GM04504 (cell line): ENCODE results near the gene LRMDA.

ENCODE experiments used
- DNase-seq: peaks from one replicate; pipeline ENCODE4 v3.0.0-alpha.2; 2012; ENCODE audit warnings: low read depth

LRMDA gene

GRCh38 chr10:76172020-76172419 is 740.6 kb downstream of the LRMDA start:
- DNase-seq, result no peak

GRCh38 chr10:76175533-76176165 is 744.2 kb downstream of the LRMDA start:
- no peak for DNase-seq

DNA sequence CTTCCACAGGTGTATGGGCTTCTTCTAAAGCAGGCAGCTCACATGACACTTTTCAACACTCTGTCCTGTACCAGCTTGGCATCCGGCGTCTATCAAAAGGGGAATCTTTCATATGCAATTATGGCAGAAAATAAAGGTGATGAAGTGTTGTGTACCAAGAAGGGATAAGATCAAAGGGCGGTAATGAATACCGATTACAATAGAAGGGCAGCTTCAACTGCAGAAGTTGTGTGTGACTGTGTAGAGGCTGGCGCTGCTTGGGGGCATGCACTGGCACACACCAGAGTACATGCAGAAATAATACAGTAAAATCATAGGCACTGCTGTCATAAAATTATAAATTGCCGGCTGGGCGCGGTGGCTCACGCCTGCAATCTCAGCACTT is 744.7 kb downstream of the LRMDA start:
- DNase-seq, result no peak

GRCh38 chr10:76177936-76178335 is 746.5 kb downstream of the LRMDA start:
- no peak for DNase-seq

DNA sequence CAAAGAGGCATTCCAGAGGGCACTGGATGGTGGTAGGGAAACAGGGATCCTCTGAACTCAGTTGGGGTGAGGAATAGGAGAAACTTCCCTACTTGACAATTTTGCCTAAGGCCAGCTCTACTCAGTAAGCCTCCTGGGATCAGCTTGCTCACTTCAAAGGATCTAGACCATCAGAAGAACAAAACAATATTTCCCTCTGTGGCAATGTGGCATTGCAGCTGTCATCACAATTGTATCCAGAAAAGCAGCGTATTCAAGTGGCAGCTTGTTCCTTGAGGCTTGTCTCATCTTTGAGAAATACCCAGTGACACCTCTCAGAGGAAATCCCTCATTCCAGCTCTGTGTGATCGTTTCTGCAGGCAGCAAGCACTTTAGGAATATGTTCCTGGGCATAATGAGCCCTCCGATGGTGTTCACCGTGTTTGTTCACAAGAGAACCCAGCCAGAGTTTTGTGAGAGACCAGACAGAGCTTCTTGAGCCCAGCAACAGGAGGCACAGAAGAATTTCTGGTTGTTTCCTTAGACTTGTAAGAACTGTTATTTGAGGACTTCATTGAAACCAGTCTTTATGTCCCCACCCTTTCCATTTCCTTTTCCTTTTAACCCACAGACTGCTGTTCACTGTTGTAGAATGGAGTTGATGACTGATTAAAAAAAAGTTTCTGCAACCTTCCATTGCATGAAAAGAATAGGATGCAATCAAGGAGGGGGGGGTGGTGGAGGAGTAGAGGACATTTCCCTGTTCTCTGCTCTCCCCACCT is 747.3 kb downstream of the LRMDA start:
- no peak for DNase-seq

DNA sequence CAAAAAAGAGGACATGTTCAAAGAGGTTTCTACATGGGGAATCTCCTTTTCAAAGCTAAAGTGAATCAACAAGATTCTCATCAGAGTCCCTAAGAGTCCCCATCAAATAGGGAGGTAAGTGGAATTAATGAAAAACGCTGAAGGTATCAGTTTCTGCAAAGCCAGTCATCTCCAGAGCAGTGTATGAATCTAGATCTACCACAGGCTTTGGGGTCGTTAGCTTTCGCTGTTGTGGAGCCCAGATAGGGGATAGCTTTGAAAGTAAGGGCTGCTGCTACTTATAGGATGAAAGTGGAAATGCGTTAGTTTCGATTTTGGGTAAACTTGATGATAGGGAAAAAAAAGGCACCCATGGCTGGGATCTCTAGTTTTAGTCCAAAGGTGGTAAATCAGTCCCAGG is 748.4 kb downstream of the LRMDA start:
- DNase-seq, result no peak

DNA sequence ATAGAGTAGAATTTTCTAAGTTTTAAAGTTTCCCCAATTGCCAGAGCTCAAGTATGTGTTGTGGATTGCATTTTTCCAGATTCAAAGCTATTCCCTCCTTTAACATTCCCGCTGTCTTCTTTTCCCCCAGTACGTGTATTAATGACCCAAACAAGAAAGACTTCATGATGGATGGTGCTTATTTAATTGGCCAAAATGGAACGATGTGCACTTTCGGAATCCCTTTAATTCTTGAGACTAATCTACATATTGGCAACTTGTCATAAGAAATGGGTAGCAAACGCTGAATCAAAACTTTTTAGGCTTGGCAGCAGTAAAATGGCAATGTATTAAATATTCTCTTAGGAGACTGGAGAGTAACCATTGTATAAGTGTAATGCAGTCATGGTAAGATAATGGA is 753.2 kb downstream of the LRMDA start:
- DNase-seq, result no peak

DNA sequence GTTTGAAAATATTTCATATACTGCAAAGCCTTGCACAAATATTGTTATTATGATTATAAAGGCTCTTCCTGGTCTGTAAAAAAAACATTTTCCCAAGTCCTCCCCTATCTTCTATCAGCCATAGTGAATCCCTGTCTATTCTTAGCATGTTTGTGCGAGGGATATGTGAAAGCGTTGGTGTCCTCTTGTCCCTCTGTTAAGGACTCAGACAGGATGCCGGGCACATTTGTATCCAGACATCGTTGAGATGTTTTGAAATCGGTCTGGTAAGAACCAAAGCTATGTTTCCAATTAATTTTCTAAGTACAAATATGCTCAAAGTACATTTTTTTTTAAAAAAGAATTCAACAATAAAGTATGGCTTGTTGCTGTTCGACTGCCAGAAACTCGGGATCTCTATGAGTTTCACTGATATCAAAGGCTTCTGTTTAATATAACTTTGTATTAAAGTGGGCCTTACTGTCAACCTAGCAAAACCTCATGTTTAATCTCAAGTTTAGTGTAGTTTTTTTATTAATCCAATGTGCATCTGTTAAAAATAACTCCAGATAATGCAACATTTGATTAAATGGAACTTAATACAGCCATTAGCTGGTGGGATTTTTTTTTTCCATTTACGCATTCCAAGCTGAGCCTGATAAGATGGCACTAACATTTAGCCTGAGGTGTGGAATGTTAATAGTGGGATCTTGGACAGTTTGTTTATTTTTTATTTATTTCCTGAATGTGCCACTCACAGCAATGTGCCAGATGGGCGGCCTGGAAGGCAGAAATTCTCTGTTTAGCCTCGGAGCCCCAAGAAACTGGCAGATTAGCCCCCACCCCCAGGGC is 754.3 kb downstream of the LRMDA start:
- DNase-seq, result no peak

- no peak for DNase-seq
These were observed 756.8 kb downstream of the LRMDA start for GRCh38 chr10:76188216-76188615.

DNA sequence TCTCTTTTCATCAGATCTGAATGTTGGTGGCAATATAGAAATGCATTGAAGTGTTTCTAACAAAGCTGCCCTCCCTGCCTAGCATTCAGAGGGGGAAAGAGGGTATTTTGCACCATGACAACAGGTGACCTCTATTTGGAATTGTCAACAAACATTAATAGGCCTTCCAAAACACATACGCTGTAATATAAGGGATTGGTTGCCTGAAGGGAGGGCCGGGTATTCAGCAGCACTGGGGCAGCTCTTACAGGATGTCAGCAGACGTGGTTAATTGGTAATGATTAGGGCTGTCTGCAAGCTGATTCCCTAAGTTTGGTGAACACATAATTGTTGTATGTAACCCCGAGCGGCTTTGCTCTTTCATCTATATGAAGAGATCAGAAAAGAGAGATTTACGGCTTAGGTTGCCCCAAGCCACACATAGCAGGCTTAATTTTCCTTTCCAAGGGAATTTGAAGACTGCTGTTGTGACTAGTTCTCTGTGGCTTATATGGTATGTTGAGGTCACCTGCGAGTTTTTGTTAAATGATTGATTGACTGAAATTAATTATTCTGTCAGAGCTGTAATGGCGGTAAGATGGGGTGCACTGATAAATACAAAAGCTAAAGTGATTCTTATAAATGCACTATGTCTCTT is 759.3 kb downstream of the LRMDA start:
- no peak for DNase-seq

DNA sequence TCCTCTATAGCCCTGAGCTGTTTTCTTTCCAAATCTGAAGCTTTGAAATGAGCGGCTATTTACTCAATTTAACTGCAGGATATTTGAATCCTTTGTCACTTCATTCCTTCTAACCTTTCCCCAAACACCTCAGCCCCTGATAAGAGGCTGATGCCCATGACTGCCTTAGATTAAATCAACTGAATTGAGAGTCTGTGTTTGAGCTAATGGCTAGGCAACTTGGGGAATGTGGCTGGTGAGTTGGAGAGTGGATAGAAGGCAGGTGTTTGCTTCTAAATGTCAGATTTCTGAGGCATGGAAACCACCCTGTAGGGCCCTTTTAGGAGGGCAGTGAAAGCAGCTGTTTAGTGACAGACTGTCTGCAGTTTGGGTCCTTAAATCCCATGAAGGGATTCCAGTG is 759.9 kb downstream of the LRMDA start:
- DNase-seq, result no peak

DNA sequence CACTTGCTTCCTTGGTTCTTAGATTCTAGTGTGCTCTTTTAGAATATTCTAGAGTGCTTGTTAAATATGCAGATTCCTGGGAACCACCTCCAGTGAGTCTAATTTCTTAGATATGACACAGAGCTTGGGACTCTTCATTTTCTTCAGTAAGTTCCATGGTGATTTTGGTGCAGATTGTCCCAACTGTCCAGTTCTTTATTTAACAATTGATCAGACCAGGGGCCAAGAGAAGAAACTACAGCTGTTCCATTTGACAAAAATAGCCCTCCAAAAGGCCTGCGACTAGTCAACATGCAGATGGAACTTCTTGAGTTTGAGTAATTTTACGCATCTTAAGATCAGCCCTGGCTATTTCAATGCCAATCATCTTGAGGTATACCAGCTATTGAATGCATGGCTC is 760.7 kb downstream of the LRMDA start:
- no peak for DNase-seq

GRCh38 chr10:76192694-76193320 is 761.4 kb downstream of the LRMDA start:
- DNase-seq, result no peak

DNA sequence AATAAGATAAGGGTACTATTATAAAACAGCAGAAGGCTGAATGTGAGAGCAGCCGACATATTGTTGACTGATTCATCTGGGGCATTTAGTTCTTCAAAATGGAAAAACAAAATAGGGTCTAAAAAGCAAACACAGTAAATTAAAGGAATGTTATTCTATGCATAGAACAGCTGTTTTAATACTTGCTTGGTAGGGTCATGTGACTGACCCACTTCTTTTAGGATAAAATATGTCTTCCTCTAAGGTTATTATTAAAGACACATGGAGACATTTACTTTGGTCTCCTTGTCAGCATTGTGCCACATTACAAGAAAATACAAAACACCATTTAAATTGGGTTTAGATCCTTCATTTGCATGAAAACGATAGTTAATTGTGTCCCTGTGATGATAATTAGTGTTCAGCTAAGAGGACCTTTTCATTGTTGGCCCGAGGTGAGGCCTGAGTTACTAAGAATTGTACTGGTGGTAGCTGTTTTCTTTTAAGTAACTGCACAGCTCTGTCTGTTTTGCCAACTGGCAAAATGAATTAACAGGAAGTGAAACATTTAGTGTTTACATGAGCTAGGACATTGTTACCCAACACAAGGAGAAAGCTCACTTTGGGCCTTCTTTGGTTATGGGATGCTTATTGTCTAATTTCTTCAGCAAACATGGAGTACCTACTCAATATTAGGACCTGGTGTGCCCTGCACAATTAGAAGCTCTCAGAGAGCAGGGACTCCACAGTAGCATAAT is 764.4 kb downstream of the LRMDA start:
- DNase-seq, result no peak

DNA sequence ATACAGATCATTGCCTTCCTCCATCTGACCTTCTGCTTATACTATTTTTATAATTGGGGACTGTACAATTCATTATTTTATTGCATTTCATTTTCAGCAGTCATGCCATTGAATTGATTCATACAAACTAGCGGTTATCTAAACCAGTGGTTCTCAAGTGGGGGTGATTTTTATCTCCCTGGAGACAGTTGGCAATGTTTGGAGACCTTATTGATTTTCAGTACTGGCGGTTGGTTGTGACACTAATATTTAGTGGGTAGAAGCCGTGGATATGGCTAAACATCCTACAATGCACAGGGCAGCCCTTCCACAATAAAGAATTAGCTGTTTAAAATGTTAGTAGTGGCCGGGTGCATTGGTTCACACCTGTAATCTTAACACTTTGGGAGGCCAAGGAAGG is 765.9 kb downstream of the LRMDA start:
- DNase-seq, result no peak

DNA sequence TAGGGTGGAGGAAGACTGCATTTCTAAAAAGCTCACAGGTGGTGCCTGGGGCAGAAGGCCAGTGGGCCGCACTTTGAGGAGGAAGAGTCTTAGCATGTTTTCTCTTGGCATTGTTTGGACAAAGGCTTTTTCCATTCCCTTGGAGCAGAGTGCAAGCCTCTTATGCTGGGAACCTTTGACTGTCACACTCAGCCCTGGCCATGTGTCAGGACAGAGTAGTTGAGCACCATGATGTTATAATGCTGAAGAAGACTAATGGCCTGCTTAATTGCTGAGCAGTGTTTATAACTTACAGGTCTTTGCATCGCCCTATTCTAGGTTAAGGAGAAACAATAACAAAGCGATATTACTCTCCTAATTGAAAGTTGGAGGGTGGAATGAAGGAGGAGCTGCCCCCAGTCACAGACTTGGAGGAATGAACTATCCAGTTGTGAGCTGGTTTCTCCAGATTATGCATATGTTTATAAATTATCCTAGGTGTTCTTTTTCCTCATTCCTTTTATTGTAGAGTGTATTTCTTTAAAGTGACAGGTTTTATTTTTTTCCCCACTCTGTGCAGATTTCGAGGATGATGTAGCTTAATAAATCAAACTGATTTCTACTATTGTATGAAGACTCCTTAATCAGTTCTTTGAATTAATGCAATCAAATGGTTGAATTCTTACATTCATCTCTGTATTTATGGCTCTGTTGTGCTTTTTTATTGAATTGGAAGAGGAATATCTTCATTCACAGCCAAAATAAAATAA is 767.0 kb downstream of the LRMDA start:
- no peak for DNase-seq

DNA sequence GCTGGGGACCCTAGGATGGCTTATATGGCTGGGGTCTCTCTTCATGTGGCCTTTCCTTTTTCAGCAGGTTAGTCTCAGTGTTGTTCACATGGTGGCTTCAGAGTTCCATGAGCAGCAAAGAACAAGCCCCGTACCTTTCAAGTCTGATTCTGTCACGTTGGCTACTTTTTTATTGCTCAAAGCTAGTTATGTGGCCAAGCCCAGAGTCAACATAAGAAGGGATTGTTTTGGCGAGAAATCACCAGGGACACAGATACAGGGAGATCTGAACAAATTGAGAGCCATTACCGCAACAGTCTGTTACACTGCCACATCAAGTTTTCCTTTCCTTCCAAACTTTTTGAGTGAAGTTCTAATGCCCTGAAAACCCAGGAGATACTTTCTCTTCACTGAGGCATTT is 770.5 kb downstream of the LRMDA start:
- DNase-seq, result no peak

DNA sequence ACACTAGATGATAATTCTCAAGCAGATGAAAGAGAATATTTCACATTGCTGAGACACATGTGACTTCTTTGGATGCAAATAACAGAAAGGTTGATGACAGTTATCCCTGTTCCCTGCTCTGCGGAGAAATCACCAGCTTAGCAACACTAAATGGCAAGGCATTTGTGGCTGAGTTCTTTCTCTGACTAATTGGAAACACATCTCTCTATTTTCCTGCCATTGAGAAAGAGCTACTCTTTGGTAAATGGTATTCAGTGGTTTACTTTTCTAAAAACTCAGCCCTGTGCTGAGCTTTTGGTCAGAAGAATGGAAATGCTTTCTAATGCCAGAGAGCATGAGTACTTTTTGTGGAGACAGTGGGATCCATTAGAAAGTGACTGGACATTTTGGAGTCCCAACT is 771.4 kb downstream of the LRMDA start:
- DNase-seq, result peak; percentile 49

DNA sequence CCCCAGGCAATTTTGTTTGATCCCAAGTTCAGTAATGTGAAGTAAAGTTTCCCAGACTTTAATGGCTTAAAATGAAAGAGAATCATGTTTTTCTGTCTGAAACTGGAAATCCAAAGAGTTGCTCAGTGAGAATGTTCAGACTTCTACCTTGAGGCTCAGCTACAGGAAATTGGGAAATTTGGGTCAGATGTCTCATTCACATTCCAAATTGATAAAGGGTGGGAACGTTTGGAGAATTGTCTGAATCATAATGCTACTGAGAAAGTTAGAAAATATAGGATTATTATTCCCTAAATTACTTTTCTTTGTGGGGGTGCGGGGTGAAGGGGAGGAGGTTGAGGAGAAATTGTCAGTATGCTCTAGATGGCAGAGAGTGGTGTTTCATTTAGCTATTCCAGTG is 773.9 kb downstream of the LRMDA start:
- DNase-seq, result no peak

DNA sequence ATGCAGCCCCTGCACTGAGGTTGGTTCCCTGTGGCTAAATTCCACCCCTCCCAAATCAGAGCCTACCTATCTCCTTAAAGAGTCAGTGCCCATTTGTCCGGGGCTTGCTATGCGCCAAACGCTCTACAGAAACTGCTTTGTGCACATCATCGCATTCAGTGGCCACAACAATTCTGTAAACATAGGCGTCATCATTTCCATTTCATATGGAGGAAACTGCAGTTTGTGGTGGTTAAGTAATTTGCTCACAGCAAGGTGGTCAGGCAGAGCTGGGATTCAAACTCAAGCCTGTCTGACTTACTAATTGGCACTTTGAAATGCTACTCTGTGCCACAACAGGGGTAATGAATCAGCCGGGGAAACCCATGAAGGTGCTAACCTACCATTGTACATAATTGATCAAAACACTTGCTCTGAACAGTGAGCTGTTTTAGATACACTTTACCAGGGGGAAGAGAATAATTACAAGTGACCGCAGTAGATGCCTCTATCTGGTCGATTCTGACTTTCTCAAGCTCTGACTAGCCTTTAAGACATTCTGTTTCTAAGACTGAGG is 775.5 kb downstream of the LRMDA start:
- DNase-seq, result no peak
